Measurements from ENCODE around the gene MCTP2.

DNA sequence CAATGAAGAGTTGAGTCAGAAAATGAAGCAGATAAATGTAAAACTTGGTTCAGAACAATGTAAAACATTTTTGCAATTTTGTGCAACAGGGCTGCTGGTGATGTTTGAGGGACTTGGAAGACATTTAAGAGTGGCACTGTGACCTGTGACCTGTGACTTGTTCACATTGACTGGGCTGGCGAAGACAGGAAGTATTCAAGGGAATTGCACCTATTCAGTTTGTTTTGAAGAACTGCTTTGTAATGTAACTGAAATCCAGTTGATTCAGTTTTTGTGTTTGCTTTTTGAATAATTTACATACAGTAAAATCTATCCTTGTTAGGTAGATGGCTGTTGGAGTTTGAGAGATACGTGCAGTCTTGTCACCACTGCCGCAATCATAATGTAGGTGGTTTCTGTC is 35.4 kb downstream of the MCTP2 start:
- TF ChIP-seq POLR2A (IDR thresholded peaks at IDR 0.05), result no peak
- TF ChIP-seq, protein P1, sequence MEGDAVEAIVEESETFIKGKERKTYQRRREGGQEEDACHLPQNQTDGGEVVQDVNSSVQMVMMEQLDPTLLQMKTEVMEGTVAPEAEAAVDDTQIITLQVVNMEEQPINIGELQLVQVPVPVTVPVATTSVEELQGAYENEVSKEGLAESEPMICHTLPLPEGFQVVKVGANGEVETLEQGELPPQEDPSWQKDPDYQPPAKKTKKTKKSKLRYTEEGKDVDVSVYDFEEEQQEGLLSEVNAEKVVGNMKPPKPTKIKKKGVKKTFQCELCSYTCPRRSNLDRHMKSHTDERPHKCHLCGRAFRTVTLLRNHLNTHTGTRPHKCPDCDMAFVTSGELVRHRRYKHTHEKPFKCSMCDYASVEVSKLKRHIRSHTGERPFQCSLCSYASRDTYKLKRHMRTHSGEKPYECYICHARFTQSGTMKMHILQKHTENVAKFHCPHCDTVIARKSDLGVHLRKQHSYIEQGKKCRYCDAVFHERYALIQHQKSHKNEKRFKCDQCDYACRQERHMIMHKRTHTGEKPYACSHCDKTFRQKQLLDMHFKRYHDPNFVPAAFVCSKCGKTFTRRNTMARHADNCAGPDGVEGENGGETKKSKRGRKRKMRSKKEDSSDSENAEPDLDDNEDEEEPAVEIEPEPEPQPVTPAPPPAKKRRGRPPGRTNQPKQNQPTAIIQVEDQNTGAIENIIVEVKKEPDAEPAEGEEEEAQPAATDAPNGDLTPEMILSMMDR (IDR thresholded peaks at IDR 0.05), result no peak
